ENCODE results near the gene CSE1L. TPM values are rescaled to one million over a fixed set of nuclear protein-coding genes. Genes with fewer than 3 reads are reported as not detected.

CSE1L gene
- polyA plus RNA-seq, 1 of the 3 experiments (the other 2 are of a cell fraction) = 18.8 TPM

DNA sequence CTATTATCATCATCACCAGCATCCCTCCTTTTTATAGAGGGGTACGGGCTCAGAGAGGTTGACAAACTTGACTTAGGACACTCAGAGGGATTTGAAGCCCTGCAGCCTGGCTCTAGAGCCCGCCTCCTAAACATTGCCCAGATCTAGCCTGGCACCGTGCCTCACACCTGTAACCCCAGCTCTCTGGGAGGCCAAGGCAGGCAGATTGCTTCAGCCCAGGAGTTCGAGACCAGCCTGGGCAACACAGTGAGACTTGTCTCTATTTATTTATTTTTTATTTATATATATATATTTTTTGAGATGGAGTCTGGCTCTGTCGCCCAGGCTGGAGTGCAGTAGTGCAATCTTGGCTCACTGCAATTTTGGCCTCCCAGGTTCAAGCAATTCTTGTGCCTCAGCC is 6.3 kb upstream of the CSE1L start:
- no peak overlapping the region for H3K4me3 ChIP-seq (ENCODE audit: low read depth in 2 of 2, low read length in 1 of 2)
- ChIA-PET CTCF (interaction anchor here (1.3 kb wide), 1 partner anchor 178 kb away, joined by 3 read pairs; no protein-coding TSS in a partner anchor), POLR2A (interaction anchor here (0.5 kb wide), 1 partner anchor 10 kb away, joined by 3 read pairs; no protein-coding TSS in a partner anchor)
- no peak overlapping the region for H3K4me2 ChIP-seq
- no peak overlapping the region for H2AFZ ChIP-seq (ENCODE audit: low read depth)
- H3K27me3 ChIP-seq (ENCODE audit: insufficient read depth) = no peaks in the 10 kb centered on the region
- peaks cover 6% of the 10 kb centered on the region in 2 experiments for H3K36me3 ChIP-seq (replicated peaks in 1 of 2; ENCODE audit: control insufficient read depth in 1 of 2, insufficient read depth in 2 of 2, low read length in 1 of 2)
- no peaks in the 10 kb centered on the region for H3K9me3 ChIP-seq
- no peak for DNase-seq
- TF ChIP-seq RCOR1 (IDR thresholded peaks at IDR 0.05; ENCODE audit: low read length) = no peak
- TF ChIP-seq FOXM1 (IDR thresholded peaks at IDR 0.05; ENCODE audit: low read depth) = no peak
- no peak for TF ChIP-seq NRF1 (IDR thresholded peaks at IDR 0.05; ENCODE audit: low read depth, low read length)
- TF ChIP-seq GABPA (IDR thresholded peaks at IDR 0.05; ENCODE audit: low read depth) = no peak
- TF ChIP-seq TEAD4 (IDR thresholded peaks at IDR 0.05; ENCODE audit: borderline replicate concordance, insufficient read depth) = no peak
- TF ChIP-seq, protein P1, sequence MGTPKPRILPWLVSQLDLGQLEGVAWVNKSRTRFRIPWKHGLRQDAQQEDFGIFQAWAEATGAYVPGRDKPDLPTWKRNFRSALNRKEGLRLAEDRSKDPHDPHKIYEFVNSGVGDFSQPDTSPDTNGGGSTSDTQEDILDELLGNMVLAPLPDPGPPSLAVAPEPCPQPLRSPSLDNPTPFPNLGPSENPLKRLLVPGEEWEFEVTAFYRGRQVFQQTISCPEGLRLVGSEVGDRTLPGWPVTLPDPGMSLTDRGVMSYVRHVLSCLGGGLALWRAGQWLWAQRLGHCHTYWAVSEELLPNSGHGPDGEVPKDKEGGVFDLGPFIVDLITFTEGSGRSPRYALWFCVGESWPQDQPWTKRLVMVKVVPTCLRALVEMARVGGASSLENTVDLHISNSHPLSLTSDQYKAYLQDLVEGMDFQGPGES (IDR thresholded peaks at IDR 0.05; ENCODE audit: low read depth, low read length) = no peak
- H3K4me1 ChIP-seq (ENCODE audit: control insufficient read depth in 1 of 2, insufficient read depth in 2 of 2, low read depth in 1 of 2, low read length in 1 of 2) = no peaks in the 10 kb centered on the region
- WGBS (ENCODE audit: low lambda C conversion rate) = 95% methylated on average over 5 of the region's 5 CpGs
- no peaks in the 10 kb centered on the region for H3K9me2 ChIP-seq
- no peak overlapping the region for H3K9ac ChIP-seq
- H4K20me1 ChIP-seq (ENCODE audit: insufficient read depth) = no peaks in the 10 kb centered on the region
- no peaks in the 10 kb centered on the region for H3K79me2 ChIP-seq (ENCODE audit: insufficient read depth)
- H3F3A ChIP-seq (replicated peaks; ENCODE audit: insufficient read depth) = no peaks in the 10 kb centered on the region
- no peak overlapping the region for H3K27ac ChIP-seq (ENCODE audit: low read depth in 2 of 2, low read length in 1 of 2)

DNA sequence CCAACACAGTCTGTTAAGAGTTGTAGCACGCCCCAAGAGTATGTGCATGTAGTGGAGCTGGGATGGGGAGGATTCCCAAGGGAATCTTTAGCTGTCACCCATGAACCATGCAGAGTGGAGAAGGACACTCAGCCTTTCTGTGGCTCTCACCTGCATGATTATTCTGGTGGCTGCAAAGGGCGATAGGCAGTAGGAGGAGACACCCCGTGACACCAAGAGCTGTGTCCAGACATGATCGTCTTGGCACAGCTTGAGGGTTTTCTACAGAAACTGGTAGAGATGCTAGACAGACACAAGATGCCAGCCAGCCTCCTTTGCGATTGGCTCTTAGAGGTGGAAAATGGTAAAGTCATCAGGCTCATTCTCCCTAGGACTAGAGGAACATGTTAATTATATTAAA is 3.1 kb upstream of the CSE1L start:
- no peak for DNase-seq
- no peaks in the 10 kb centered on the region for H3K9me3 ChIP-seq
- no peaks in the 10 kb centered on the region for H3F3A ChIP-seq (replicated peaks; ENCODE audit: insufficient read depth)
- H3K4me2 ChIP-seq = no peak overlapping the region
- peaks cover 5% of the 10 kb centered on the region; the same call in 1 of the 2 replicates for H4K20me1 ChIP-seq (ENCODE audit: insufficient read depth)
- CTCF ChIA-PET = no interaction called here
- H3K4me1 ChIP-seq (ENCODE audit: control insufficient read depth in 1 of 2, insufficient read depth in 2 of 2, low read depth in 1 of 2, low read length in 1 of 2) = peaks cover 5 to 6% of the 10 kb centered on the region in 2 experiments; a peak in 3 of 4 replicates
- H2AFZ ChIP-seq (ENCODE audit: low read depth) = no peak overlapping the region
- H3K9me2 ChIP-seq = no peaks in the 10 kb centered on the region
- TF ChIP-seq POLR2AphosphoS5 (IDR thresholded peaks at IDR 0.05; ENCODE audit: low read depth, low read length) (no peak), NRF1 (IDR thresholded peaks at IDR 0.05; ENCODE audit: low read depth, low read length) (no peak), USF1 (IDR thresholded peaks at IDR 0.05; ENCODE audit: borderline replicate concordance, low read depth) (no peak), CHD2 (IDR thresholded peaks at IDR 0.05; ENCODE audit: low read length, partially characterized antibody) (no peak), NFIC (IDR thresholded peaks at IDR 0.05; ENCODE audit: borderline replicate concordance) (no peak), TEAD4 (IDR thresholded peaks at IDR 0.05; ENCODE audit: borderline replicate concordance, insufficient read depth) (no peak), RAD21 (IDR thresholded peaks at IDR 0.05; ENCODE audit: low read length) (no peak), RCOR1 (IDR thresholded peaks at IDR 0.05; ENCODE audit: low read length) (no peak)
- TF ChIP-seq, protein P2, sequence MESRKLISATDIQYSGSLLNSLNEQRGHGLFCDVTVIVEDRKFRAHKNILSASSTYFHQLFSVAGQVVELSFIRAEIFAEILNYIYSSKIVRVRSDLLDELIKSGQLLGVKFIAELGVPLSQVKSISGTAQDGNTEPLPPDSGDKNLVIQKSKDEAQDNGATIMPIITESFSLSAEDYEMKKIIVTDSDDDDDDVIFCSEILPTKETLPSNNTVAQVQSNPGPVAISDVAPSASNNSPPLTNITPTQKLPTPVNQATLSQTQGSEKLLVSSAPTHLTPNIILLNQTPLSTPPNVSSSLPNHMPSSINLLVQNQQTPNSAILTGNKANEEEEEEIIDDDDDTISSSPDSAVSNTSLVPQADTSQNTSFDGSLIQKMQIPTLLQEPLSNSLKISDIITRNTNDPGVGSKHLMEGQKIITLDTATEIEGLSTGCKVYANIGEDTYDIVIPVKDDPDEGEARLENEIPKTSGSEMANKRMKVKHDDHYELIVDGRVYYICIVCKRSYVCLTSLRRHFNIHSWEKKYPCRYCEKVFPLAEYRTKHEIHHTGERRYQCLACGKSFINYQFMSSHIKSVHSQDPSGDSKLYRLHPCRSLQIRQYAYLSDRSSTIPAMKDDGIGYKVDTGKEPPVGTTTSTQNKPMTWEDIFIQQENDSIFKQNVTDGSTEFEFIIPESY (IDR thresholded peaks at IDR 0.05; ENCODE audit: borderline replicate concordance, low read depth) = no peak
- H3K4me3 ChIP-seq (ENCODE audit: low read depth in 2 of 2, low read length in 1 of 2) = no peak overlapping the region
- no peaks in the 10 kb centered on the region for H3K36me3 ChIP-seq (replicated peaks in 1 of 2; ENCODE audit: control insufficient read depth in 1 of 2, insufficient read depth in 2 of 2, low read length in 1 of 2)
- POLR2A ChIA-PET = no interaction called here
- no peaks in the 10 kb centered on the region for H3K27me3 ChIP-seq (ENCODE audit: insufficient read depth)
- peaks cover 14% of the 10 kb centered on the region for H3K79me2 ChIP-seq (ENCODE audit: insufficient read depth)
- H3K9ac ChIP-seq = no peak overlapping the region
- 100% methylated on average over 1 of the region's 5 CpGs for WGBS (ENCODE audit: low lambda C conversion rate)
- H3K27ac ChIP-seq (ENCODE audit: low read depth in 2 of 2, low read length in 1 of 2) = no peak overlapping the region

All from SK-N-SH (cell line).